Measurements from ENCODE around the gene CES2.
"Not testable (repeated sequence)": the region's sequence is repeated elsewhere in the genome, so short reads cannot be mapped to it uniquely, and the experiment has no call there.

The CES2 gene

DNA sequence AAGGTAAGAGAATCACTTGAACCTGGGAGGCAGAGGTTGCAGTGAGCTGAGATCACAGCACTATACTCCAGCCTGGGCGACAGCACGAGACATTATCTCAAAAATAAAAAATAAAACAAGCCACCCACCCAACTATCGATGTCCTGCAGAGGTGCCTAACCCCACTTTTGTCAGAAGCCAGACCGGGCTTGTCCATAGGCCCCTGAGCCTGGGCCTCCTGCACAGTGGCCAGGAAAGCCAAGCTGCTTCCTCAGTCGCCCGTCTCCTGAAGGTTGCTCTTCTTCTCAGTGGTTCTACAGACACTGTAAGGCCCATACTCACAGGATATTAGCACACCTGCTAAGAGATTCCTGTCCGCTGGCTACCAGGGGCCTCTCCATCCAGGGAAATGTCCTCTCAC, 11.2 kb downstream of the CES2 start:
- H3K4me3 Mint-ChIP-seq = no peak overlapping the region
- H3K36me3 Mint-ChIP-seq (ENCODE audit: low read depth) = peaks cover 14% of the 10 kb centered on the region
- H3K27ac Mint-ChIP-seq = no peak overlapping the region
- H3K4me1 Mint-ChIP-seq (ENCODE audit: low read depth) = peaks cover 20% of the 10 kb centered on the region
- peaks cover 2% of the 10 kb centered on the region for H3K9me3 Mint-ChIP-seq
- peaks cover 29% of the 10 kb centered on the region for H3K27me3 Mint-ChIP-seq (ENCODE audit: low read depth)

DNA sequence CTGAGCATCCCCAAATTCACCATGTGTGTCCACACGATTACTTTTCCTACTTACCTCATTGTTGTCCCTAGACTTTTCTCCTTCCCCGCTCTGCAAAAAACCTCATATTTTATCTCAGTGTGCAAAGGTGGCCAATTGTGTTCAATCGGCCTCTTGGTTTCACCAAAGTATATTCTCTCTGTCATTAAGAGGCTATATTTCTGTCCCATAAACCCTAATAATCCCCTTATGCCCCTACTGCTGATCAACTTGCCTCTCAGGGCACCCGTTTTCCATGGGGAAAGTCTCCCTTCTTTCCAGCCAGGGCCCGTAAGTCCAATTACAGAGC, 11.6 kb downstream of the CES2 start:
- Mint-ChIP-seq H3K4me3 (peak overlapping the region; percentile 89), H3K27me3 (ENCODE audit: low read depth) (peaks cover 33% of the 10 kb centered on the region), H3K27ac (no peak overlapping the region), H3K9me3 (peaks cover 6% of the 10 kb centered on the region), H3K4me1 (ENCODE audit: low read depth) (peaks cover 20% of the 10 kb centered on the region), H3K36me3 (ENCODE audit: low read depth) (peaks cover 13% of the 10 kb centered on the region)

DNA sequence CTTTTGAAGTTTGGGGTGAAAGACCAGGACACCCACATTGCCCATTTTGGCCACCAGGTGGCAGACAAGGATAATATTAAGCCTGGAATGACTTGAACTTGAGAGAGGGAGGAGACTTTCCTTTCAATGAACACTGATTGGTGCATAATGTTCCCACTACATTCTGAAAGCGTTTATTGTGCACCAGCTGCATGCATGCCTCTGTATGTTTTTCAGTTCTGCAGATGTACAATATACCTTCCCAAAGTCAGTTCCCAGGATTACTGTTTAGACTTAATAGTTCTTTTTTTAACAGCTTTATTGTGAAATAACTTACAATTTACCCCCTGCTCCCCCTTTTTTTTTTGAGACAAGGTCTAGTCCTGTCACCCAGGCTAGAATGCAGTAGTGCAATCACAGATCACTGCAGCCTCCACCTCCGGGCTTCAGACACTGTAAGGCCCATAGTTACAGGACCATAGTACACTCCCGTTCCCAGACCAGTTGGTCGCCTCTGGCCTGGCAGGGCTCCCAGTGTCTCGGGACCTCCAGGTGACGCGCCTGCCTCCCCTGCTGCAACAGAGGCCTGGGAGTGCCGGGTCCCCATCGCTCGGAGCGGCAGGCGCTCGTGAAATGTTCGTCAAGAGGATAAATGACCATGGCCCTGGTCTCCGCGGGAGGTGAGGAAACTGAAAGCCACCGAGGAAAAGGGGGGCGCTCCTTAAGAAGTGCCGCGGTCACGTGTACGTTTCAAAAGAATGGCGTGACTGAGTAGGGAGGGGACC, 12.2 kb downstream of the CES2 start:
- H3K27ac Mint-ChIP-seq = no peak overlapping the region
- H3K4me1 Mint-ChIP-seq (ENCODE audit: low read depth) = peaks cover 20% of the 10 kb centered on the region
- H3K27me3 Mint-ChIP-seq (ENCODE audit: low read depth) = peaks cover 34% of the 10 kb centered on the region
- peak overlapping the region; percentile 89 for H3K4me3 Mint-ChIP-seq
- peaks cover 7% of the 10 kb centered on the region for H3K36me3 Mint-ChIP-seq (ENCODE audit: low read depth)
- peaks cover 6% of the 10 kb centered on the region for H3K9me3 Mint-ChIP-seq

DNA sequence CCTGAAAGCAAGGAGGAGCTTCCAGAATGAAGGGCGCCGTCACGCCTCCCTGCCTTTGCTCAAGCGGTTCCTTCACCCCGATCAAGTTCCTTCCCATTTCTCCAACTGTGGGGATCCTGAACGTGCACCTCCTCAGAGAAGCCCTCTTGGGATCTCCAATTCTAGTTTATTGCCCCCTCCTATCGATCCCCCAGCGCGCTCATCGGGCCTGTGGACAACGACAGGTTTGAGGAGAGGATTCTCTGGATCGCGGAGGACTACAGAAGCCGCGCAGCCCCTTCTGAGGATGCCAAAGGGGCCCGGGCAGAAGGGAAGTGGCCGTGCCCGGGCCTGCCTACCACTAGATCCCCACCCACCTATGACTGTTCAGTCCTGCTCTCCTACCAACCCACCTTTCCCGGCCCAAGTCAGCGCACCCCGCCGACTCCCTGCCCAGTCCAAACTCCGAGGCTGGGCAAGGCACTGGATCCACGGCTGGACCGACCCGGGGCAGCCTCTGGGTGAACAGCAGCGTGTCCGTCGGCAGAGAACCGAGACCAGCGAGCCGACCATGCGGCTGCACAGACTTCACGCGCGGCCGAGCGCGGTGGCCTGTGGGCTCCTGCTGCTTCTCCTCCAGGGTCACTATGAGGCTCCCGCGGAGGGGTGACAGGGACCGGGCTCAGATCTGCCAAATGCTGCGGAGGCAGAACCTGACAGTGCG, 13.0 kb downstream of the CES2 start:
- Mint-ChIP-seq H3K4me1 (ENCODE audit: low read depth) (peaks cover 20% of the 10 kb centered on the region), H3K36me3 (ENCODE audit: low read depth) (peaks cover 2% of the 10 kb centered on the region), H3K27me3 (ENCODE audit: low read depth) (peaks cover 34% of the 10 kb centered on the region), H3K4me3 (peak overlapping the region; percentile 89), H3K27ac (no peak overlapping the region), H3K9me3 (peaks cover 6% of the 10 kb centered on the region)

DNA sequence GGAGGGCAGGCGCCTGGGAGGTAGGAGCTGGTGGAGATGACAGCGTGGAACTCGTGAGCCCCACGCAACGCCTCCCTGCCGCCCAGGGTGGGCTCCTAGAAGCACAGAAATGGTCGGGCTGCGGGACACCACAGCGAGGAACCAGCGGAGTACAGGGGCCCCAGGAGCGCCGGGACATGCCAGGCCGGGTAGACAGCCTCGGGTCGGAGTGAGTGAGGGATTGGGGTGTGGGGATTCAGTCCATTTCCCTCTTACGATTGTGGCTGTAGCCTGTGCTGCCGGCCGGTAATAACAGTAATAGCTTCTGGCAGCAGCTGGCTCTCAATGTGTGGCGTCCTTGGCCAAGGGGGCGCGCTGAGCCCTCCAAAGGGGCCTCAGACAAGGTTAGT, 13.5 kb downstream of the CES2 start:
- Mint-ChIP-seq H3K27ac (no peak overlapping the region), H3K4me3 (peak overlapping the region; percentile 89), H3K36me3 (ENCODE audit: low read depth) (peaks cover 2% of the 10 kb centered on the region), H3K4me1 (ENCODE audit: low read depth) (peaks cover 21% of the 10 kb centered on the region), H3K27me3 (ENCODE audit: low read depth) (peaks cover 34% of the 10 kb centered on the region), H3K9me3 (peaks cover 6% of the 10 kb centered on the region)

DNA sequence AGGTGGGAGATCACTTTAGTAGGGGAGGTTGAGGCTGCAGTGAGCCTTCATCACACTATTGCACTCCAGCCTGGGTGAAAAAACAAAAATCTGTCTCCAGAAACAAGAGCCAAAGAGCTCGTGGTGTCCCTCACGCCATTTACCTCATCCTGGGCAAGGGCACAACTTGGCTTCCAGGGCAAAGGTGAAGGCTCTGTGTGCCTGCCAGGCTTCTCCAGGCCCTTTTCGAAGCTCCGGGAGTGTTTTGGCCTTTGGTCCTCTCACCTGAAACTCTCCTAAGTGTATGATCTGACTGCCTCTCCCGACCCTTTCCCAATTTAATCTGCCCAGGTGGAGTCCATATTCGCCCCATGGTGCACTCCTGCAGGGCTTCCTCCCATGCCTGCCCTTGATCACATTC, 14.2 kb downstream of the CES2 start:
- peaks cover 6% of the 10 kb centered on the region for H3K9me3 Mint-ChIP-seq
- no peaks in the 10 kb centered on the region for H3K36me3 Mint-ChIP-seq (ENCODE audit: low read depth)
- H3K27me3 Mint-ChIP-seq (ENCODE audit: low read depth) = peaks cover 37% of the 10 kb centered on the region
- H3K4me3 Mint-ChIP-seq = peak overlapping the region; percentile 23
- H3K4me1 Mint-ChIP-seq (ENCODE audit: low read depth) = peaks cover 23% of the 10 kb centered on the region
- no peak overlapping the region for H3K27ac Mint-ChIP-seq

DNA sequence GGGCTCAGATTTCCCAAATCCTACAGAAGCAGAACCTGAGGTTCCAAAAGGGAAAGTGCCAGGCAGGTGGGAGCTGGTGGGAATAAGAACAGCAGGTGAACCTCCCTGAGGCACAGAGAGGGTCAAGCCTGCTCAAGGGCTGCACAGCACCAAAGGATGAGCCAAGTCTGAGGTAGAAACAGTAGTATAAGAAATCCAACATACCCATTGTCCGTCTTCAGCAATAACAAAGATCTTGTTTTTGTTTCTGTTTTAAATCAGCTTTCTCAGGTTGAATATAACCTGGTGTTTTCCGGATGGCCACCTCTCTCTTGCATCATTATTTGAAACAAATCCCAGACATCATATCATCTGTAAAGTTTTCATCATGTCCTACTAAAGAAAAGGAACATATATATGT, 15.1 kb downstream of the CES2 start:
- Mint-ChIP-seq H3K4me1 (ENCODE audit: low read depth) (peaks cover 23% of the 10 kb centered on the region), H3K27me3 (ENCODE audit: low read depth) (peaks cover 37% of the 10 kb centered on the region), H3K36me3 (ENCODE audit: low read depth) (no peaks in the 10 kb centered on the region), H3K4me3 (no peak overlapping the region), H3K9me3 (peaks cover 6% of the 10 kb centered on the region), H3K27ac (no peak overlapping the region)

DNA sequence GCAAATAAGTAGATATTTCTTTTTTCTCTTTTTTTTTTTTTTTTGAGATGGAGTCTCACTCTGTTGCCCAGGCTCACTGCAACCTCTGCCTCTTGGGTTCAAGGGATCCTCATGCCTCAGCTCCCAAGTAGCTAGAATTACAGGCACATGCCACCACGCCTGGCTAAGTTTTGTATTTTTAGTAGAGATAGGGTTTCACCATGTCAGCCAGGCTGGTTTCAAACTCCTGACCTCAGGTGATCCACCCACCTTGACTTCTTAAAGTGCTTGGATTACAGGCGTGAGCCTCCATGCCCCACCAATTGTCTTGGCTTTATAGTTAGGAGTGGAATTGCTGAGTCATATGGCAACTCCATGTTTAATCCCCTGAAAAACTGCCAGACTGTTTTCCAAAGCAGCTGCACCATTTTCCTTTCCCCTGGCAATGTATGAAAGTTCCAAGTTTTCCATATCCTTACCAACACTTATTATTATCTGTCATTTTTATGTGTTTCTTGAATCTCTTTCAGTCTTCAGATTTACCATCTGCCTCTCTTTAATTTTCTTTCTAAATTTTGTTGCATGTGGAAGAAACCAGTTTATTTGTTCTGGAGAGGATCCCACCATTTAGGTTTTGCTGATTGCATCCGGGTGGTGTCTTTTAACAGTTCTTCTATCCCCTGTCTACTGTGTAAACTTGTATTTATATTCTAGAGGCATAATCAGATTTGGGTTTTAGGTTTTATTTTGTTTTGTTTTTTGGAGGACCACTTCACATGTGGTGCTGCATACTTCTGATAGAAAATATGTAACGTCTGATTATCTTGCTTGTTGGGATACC, 15.9 kb downstream of the CES2 start:
- H3K27ac Mint-ChIP-seq = no peak overlapping the region

DNA sequence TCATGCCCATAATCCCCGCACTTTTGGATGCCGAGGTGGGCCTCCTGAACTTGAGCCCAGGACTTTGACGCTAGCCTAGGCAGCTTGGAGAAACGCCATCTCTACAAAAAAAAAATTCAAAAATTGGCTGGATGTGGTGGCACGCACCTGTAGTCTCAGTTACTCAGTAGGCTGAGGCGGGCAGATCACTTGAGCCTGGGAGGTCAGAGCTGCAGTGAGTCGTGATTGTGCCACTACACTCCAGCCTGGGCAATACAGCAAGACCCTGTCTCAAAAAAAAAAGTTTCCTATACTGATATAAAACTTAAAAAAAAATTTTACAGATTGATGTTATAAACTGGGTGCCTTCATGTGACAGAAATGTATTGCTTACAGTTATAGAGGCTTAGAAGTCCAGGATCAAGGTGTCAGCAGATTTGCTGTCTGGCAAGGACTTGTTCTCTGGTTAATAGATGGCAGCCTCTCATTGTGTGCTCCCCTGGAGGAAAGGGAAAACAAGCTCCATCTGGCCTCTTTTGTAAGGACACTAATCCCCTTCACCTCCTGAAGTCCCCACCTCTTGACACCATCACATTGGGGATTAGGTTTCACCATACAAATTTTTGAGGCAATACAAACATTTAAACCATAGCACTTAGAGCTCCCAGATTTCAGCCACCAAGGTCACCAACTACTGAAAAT, 17.3 kb downstream of the CES2 start:
- no peaks in the 10 kb centered on the region for H3K36me3 Mint-ChIP-seq (ENCODE audit: low read depth)
- H3K27ac Mint-ChIP-seq = no peak overlapping the region
- H3K9me3 Mint-ChIP-seq = peaks cover 6% of the 10 kb centered on the region
- no peak overlapping the region for H3K4me3 Mint-ChIP-seq
- H3K4me1 Mint-ChIP-seq (ENCODE audit: low read depth) = peaks cover 18% of the 10 kb centered on the region
- H3K27me3 Mint-ChIP-seq (ENCODE audit: low read depth) = peaks cover 37% of the 10 kb centered on the region

More for the DNA sequence above, 15.9 kb downstream of the CES2 start:
- Mint-ChIP-seq H3K9me3 (peaks cover 6% of the 10 kb centered on the region), H3K36me3 (ENCODE audit: low read depth) (no peaks in the 10 kb centered on the region), H3K27me3 (ENCODE audit: low read depth) (peaks cover 37% of the 10 kb centered on the region), H3K4me3 (no peak overlapping the region), H3K4me1 (ENCODE audit: low read depth) (peaks cover 23% of the 10 kb centered on the region)

DNA sequence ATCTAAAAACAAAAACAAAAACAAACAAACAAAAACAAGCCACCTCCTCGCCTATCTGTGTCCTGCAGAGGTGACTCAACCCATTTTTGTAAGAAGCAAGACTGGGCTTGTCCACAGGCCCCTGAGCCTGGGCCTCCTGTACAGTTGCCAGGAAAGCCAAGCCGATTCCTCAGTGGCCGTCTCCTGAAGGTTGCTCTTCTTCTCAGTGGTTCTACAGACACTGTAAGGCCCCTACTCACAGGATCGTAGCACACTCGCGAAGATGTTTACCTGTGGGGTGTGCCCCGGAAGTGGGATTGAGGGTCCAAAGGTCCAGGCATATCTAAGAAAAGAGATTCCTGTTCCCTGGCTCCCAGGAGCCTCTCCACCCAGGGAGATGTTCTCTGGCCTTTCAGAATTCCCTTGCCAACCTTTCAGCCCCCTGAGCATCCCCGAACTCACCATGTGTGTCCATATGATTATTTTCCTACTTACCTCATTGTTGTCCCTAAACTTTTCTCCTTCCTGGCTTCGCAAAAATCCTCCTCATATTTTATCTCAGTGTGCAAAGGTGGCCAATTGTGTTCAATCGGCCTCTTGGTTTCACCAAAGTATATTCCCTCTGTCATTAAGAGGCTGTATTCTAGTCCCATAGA, 18.3 kb downstream of the CES2 start:
- Mint-ChIP-seq H3K27ac (no peak overlapping the region), H3K4me3 (no peak overlapping the region), H3K36me3 (ENCODE audit: low read depth) (no peaks in the 10 kb centered on the region), H3K27me3 (ENCODE audit: low read depth) (peaks cover 31% of the 10 kb centered on the region), H3K4me1 (ENCODE audit: low read depth) (peaks cover 20% of the 10 kb centered on the region), H3K9me3 (peaks cover 6% of the 10 kb centered on the region)

DNA sequence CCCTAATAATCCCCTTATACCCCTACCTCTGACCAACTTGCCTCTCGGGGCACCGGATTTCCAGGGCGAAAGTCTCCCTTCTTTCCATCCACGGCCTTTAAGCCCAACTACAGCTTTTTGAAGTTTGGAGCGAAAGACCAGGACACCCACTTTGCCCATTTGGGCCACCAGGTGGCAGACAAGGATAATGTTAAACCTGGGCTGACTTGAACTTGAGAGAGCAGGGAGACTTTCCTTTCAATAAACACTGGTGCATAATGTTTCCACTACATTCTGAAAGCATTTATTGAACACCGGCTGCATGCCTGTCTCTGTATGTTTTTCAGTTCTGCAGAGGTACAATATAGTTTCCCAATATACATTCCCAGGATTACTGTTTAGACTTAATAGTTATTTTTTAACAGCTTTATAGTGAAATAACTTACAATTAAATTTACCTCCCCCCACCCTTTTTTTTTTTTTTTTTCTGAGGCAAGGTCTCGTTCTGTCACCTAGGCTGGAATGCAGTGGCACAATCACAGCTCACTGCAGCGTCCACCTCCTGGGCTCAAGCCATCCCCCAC, 18.9 kb downstream of the CES2 start:
- Mint-ChIP-seq H3K4me3 (no peak overlapping the region), H3K36me3 (ENCODE audit: low read depth) (no peaks in the 10 kb centered on the region), H3K27me3 (ENCODE audit: low read depth) (peaks cover 26% of the 10 kb centered on the region), H3K27ac (no peak overlapping the region), H3K9me3 (peaks cover 6% of the 10 kb centered on the region), H3K4me1 (ENCODE audit: low read depth) (peaks cover 26% of the 10 kb centered on the region)

DNA sequence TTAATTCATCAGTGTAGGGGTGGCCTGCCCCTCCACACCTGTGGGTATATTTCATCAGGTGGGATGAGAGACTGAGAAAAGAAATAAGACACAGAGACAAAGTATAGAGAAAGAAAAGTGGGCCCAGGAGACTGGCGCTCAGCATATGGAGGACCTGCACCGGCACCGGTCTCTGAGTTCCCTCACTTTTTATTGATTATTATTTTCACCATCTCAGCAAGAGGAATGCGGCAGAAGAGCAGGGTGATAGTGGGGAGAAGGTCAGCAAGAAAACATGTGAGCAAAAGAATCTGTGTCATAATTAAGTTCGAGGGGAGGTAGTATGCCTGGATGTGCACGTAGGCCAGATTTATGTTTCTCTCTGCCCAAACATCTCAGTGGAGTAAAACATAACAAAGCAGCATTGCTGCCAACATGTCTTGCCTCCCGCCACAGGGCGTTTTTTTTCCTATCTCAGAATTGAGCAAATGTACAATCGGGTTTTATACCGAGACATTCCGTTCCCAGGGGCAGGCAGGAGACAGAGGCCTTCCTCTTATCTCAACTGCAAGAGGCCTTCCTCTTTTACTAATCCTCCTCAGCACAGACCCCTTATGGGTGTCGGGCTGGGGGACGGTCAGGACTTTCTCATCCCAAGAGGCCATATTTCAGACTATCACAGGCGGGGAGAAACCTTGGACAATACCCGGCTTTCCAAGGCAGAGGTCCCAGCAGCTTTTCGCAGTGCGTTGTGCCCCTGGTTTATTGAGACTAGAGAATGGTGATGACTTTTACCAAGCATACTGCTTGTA, 20.2 kb downstream of the CES2 start:
- H3K36me3 Mint-ChIP-seq (ENCODE audit: low read depth); H3K9me3 Mint-ChIP-seq; H3K27ac Mint-ChIP-seq; H3K4me3 Mint-ChIP-seq: not testable (repeated sequence)
- Mint-ChIP-seq H3K4me1 (ENCODE audit: low read depth) (peaks cover 29% of the 10 kb centered on the region), H3K27me3 (ENCODE audit: low read depth) (peaks cover 14% of the 10 kb centered on the region)

DNA sequence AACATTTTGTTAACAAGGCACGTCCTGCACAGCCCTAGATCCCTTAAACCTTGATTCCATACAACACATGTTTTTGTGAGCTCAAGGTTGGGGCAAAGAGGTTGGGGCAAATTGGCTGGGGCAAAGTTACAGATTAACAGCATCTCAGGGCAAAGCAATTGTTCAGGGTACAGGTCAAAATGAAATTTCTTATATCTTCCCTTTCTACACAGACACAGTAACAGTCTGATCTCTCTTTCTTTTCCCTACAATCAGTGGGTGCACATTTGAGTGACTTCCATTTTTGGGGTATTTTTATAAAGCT, 20.8 kb downstream of the CES2 start:
- not testable (repeated sequence) for H3K36me3 Mint-ChIP-seq (ENCODE audit: low read depth); H3K9me3 Mint-ChIP-seq

More for the DNA sequence above, 20.8 kb downstream of the CES2 start:
- Mint-ChIP-seq H3K4me1 (ENCODE audit: low read depth) (peaks cover 33% of the 10 kb centered on the region), H3K27me3 (ENCODE audit: low read depth) (peaks cover 12% of the 10 kb centered on the region)
- not testable (repeated sequence) for H3K4me3 Mint-ChIP-seq, H3K27ac Mint-ChIP-seq
